K562 (cell line): ENCODE measurements around the gene PCF11. TPM values are rescaled to one million over a fixed set of nuclear protein-coding genes. Genes with fewer than 3 reads are reported as not detected.

ENCODE experiments used
- ARHGAP35 ChIP-seq: fragments of 450-650 bp; IDR thresholded peaks from 2 replicates; pipeline ENCODE4 v1.6.1; 2018; ENCODE audit not compliant: partially characterized antibody
- BACH1 ChIP-seq: fragments of 200-800 bp; sonication (Bioruptor generic); IDR thresholded peaks from 2 replicates; pipeline ENCODE4 v1.6.1; 2016; ENCODE audit warnings: missing genetic modification characterization, missing compliant biosample characterization
- CHD1 ChIP-seq: fragments of 200-600 bp; sonication (generic); IDR thresholded peaks from one replicate; pipeline ENCODE4 v1.6.1; 2012; ENCODE audit warnings: mild to moderate bottlenecking, moderate library complexity, low read length, inconsistent platforms
- KLF6 ChIP-seq: fragments of 250-450 bp; sonication (Bioruptor Pico); IDR thresholded peaks from 2 replicates; pipeline ENCODE4 v1.4.0; 2020; ENCODE audit warnings: mild to moderate bottlenecking, moderate library complexity, borderline replicate concordance
- POLR2A ChIP-seq: fragments of 450-650 bp; conservative IDR thresholded peaks from 2 replicates; pipeline ENCODE4 v1.6.1; 2016
- RAD21 ChIP-seq, 2 experiments: fragments of 250-450 bp in 1 of 2; fragments of 450-650 bp in 1 of 2; sonication (Bioruptor Pico) in 1 of 2; formaldehyde crosslinking in 1 of 2; IDR thresholded peaks in 1 of 2; conservative IDR thresholded peaks in 1 of 2; 2 replicates each; pipeline versions ENCODE4 v1.4.0 to v1.8.0; 2020 to 2022; ENCODE audit warnings: mild to moderate bottlenecking in 2 of 2, moderate library complexity in 1 of 2
- SLC30A9 ChIP-seq: fragments of 250-450 bp; sonication (Bioruptor Pico); IDR thresholded peaks from 2 replicates; pipeline ENCODE4 v1.8.0; 2022; ENCODE audit warnings: mild to moderate bottlenecking, moderate library complexity
- TGIF2 ChIP-seq: sonication (generic); formaldehyde crosslinking; IDR thresholded peaks from 2 replicates; pipeline ENCODE4 v1.8.1; 2022; ENCODE audit warnings: mild to moderate bottlenecking, missing genetic modification reagents, moderate library complexity
- ZBTB8A ChIP-seq: fragments of 450-650 bp; IDR thresholded peaks from 2 replicates; pipeline ENCODE4 v1.6.1; 2018; ENCODE audit warnings: mild to moderate bottlenecking, moderate library complexity; ENCODE audit not compliant: partially characterized antibody
- ZNF586 ChIP-seq: fragments of 450-650 bp; formaldehyde crosslinking; conservative IDR thresholded peaks from 2 replicates; pipeline ENCODE4 v1.4.0; 2020; ENCODE audit warnings: mild to moderate bottlenecking, moderate library complexity
- ZNF77 ChIP-seq: fragments of 250-450 bp; sonication (Bioruptor Pico); IDR thresholded peaks from 2 replicates; pipeline ENCODE4 v1.5.0; 2020
- polyA plus RNA-seq, 8 experiments: library from polyadenylated mRNA; depleted of rRNA in 4 of 8; stranded (reverse) in 5 of 8; unstranded in 3 of 8; fragments of >200 nt; fragmentation: Nextera tagmentation in 2 of 8; fragmentation: Illumina TruSeq in 1 of 8; extraction: Ambion mirVana in 2 of 8; extraction: Trizol in 1 of 8; gene quantifications; 2 replicates each; pipeline versions ENCODE4 v1.2.1 to v1.2.3, GENCODE V29; 2011 to 2014; ENCODE audit warnings: inconsistent platforms in 1 of 8, missing spikeins in 1 of 8
- total RNA-seq, 7 experiments: library from RNA; depleted of rRNA in 6 of 7; stranded (reverse); fragments of >200 nt in 6 of 7; fragmentation: Illumina TruSeq in 2 of 7; extraction: Trizol in 2 of 7; gene quantifications; 2 replicates each; pipeline versions ENCODE4 v1.2.1 to v1.2.3, GENCODE V29; 2011 to 2021; ENCODE audit warnings: low replicate concordance in 1 of 7
- TF ChIP-seq, protein P1 (sequence below), 2 experiments: fragments of 200-800 bp in 1 of 2; sonication (Bioruptor generic) in 1 of 2; sonication (generic) in 1 of 2; formaldehyde crosslinking in 1 of 2; IDR thresholded peaks in 1 of 2; conservative IDR thresholded peaks in 1 of 2; 2 replicates each; pipeline versions ENCODE4 v1.5.0 to v1.6.1; 2016 to 2020; ENCODE audit warnings: missing compliant biosample characterization in 1 of 2, missing genetic modification characterization in 1 of 2, missing genetic modification reagents in 1 of 2
- TF ChIP-seq, protein P2 (sequence below): sonication (generic); formaldehyde crosslinking; IDR thresholded peaks from 2 replicates; pipeline ENCODE4 v1.8.0; 2022; ENCODE audit warnings: mild to moderate bottlenecking, missing genetic modification reagents, borderline replicate concordance
- TF ChIP-seq, protein P3 (sequence below): fragments of 250-450 bp; sonication (Bioruptor Pico); IDR thresholded peaks from 2 replicates; pipeline ENCODE4 v1.8.0; 2021; ENCODE audit warnings: moderate library complexity, mild to moderate bottlenecking, inconsistent platforms
- TF ChIP-seq, protein P4 (sequence below): fragments of 450-650 bp; formaldehyde crosslinking; IDR thresholded peaks from 2 replicates; pipeline ENCODE4 v1.4.0; 2020; ENCODE audit warnings: mild to moderate bottlenecking
- TF ChIP-seq, protein P5 (sequence below): fragments of 450-650 bp; conservative IDR thresholded peaks from 2 replicates; pipeline ENCODE4 v1.6.1; 2016; ENCODE audit warnings: missing genetic modification characterization, low read depth, mild to moderate bottlenecking, missing compliant biosample characterization, moderate library complexity

The PCF11 gene
- total and polyA plus RNA-seq, 9 of the 15 experiments (the other 6 are each of a cell fraction or from before 2014, with no cell fraction given): 9.3 to 91.6 (median 54.4) TPM

DNA sequence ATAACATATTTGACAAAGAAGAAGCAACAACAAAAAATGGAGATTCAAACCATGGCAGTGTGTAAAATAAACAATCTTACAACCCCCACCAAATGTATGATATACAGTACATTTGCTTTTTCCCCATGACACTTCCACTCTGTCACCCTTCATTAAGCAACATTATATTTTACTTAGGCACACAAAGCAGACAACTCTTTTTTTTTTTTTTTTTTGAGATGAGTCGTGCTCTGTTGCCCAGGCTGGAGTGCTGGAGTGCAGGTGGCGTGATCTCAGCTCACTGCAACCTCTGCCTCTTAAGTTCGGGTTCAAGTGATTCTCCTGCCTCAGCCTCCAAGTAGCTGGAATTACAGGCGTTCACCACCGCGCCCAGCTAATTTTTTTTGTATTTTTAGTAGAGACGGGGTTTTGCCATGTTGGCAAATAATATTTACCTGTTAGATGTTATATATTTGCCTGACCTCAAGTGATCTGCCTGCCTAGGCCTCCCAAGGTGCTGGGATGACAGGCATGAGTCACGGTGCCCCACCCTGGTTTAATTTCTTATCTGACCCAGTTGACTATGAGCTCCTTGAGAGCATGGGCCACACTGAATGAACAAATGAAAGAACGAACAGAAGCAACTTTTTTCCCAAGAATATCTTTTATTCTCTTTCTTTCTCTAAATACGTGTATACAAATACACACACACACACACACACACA lies 5.5 kb upstream of the PCF11 start (continued):
- TF ChIP-seq KLF6 (CRISPR knock-in tag) (no peak), CHD1 (no peak), POLR2A (no peak), ZNF586 (no peak), ARHGAP35 (no peak), ZNF77 (CRISPR knock-in tag) (no peak), RAD21 (CRISPR knock-in tag; conservative IDR thresholded peaks at IDR 0.05 in 1 of 2, IDR thresholded peaks at IDR 0.05 in 1 of 2) (no peak), TGIF2 (CRISPR knock-in tag) (no peak), ZBTB8A (no peak), BACH1 (tag) (no peak), SLC30A9 (CRISPR knock-in tag) (no peak)
- TF ChIP-seq, protein P1, sequence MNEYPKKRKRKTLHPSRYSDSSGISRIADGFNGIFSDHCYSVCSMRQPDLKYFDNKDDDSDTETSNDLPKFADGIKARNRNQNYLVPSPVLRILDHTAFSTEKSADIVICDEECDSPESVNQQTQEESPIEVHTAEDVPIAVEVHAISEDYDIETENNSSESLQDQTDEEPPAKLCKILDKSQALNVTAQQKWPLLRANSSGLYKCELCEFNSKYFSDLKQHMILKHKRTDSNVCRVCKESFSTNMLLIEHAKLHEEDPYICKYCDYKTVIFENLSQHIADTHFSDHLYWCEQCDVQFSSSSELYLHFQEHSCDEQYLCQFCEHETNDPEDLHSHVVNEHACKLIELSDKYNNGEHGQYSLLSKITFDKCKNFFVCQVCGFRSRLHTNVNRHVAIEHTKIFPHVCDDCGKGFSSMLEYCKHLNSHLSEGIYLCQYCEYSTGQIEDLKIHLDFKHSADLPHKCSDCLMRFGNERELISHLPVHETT (CRISPR knock-in tag; conservative IDR thresholded peaks at IDR 0.05 in 1 of 2, IDR thresholded peaks at IDR 0.05 in 1 of 2): no peak
- TF ChIP-seq, protein P2, sequence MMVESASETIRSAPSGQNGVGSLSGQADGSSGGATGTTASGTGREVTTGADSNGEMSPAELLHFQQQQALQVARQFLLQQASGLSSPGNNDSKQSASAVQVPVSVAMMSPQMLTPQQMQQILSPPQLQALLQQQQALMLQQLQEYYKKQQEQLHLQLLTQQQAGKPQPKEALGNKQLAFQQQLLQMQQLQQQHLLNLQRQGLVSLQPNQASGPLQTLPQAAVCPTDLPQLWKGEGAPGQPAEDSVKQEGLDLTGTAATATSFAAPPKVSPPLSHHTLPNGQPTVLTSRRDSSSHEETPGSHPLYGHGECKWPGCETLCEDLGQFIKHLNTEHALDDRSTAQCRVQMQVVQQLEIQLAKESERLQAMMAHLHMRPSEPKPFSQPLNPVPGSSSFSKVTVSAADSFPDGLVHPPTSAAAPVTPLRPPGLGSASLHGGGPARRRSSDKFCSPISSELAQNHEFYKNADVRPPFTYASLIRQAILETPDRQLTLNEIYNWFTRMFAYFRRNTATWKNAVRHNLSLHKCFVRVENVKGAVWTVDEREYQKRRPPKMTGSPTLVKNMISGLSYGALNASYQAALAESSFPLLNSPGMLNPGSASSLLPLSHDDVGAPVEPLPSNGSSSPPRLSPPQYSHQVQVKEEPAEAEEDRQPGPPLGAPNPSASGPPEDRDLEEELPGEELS (CRISPR knock-in tag): no peak
- TF ChIP-seq, protein P3, sequence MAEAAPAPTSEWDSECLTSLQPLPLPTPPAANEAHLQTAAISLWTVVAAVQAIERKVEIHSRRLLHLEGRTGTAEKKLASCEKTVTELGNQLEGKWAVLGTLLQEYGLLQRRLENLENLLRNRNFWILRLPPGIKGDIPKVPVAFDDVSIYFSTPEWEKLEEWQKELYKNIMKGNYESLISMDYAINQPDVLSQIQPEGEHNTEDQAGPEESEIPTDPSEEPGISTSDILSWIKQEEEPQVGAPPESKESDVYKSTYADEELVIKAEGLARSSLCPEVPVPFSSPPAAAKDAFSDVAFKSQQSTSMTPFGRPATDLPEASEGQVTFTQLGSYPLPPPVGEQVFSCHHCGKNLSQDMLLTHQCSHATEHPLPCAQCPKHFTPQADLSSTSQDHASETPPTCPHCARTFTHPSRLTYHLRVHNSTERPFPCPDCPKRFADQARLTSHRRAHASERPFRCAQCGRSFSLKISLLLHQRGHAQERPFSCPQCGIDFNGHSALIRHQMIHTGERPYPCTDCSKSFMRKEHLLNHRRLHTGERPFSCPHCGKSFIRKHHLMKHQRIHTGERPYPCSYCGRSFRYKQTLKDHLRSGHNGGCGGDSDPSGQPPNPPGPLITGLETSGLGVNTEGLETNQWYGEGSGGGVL: no peak
- TF ChIP-seq, protein P4, sequence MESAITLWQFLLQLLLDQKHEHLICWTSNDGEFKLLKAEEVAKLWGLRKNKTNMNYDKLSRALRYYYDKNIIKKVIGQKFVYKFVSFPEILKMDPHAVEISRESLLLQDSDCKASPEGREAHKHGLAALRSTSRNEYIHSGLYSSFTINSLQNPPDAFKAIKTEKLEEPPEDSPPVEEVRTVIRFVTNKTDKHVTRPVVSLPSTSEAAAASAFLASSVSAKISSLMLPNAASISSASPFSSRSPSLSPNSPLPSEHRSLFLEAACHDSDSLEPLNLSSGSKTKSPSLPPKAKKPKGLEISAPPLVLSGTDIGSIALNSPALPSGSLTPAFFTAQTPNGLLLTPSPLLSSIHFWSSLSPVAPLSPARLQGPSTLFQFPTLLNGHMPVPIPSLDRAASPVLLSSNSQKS (CRISPR knock-in tag): no peak
- TF ChIP-seq, protein P5, sequence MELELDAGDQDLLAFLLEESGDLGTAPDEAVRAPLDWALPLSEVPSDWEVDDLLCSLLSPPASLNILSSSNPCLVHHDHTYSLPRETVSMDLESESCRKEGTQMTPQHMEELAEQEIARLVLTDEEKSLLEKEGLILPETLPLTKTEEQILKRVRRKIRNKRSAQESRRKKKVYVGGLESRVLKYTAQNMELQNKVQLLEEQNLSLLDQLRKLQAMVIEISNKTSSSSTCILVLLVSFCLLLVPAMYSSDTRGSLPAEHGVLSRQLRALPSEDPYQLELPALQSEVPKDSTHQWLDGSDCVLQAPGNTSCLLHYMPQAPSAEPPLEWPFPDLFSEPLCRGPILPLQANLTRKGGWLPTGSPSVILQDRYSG (tag): peak; percentile 54; the same call in 1 of the 2 replicates
